GM12891 (cell line): ENCODE results near the gene FRMD8.

Source experiments
- POLR2A ChIP-seq: IDR thresholded peaks from 2 replicates; pipeline ENCODE4 v1.6.1; 2011; ENCODE audit warnings: low read depth, low read length, control low read depth
- POLR2AphosphoS5 ChIP-seq: IDR thresholded peaks from 2 replicates; pipeline ENCODE4 v1.6.1; 2011; ENCODE audit warnings: low read depth, low read length, control low read depth
- SPI1 ChIP-seq: IDR thresholded peaks from 2 replicates; pipeline ENCODE4 v1.6.1; 2011; ENCODE audit warnings: low read depth, low read length, control low read depth
- TAF1 ChIP-seq: IDR thresholded peaks from 2 replicates; pipeline ENCODE4 v1.6.1; 2011; ENCODE audit warnings: low read depth, low read length, control low read depth

- no peak for TF ChIP-seq POLR2A
- TF ChIP-seq POLR2AphosphoS5, result no peak
- no peak for TF ChIP-seq TAF1
- TF ChIP-seq SPI1, result no peak
Observed at GRCh38 chr11:65389294-65389980, 3.0 kb downstream of the FRMD8 start.
